ENCODE results near the gene SCFD2. TPM values are rescaled to one million over a fixed set of nuclear protein-coding genes. Genes with fewer than 3 reads are reported as not detected.

SCFD2 gene
- polyA plus RNA-seq, 2 of the 4 experiments (the other 2 are of a cell fraction), result 7.6 to 10.8 TPM

DNA sequence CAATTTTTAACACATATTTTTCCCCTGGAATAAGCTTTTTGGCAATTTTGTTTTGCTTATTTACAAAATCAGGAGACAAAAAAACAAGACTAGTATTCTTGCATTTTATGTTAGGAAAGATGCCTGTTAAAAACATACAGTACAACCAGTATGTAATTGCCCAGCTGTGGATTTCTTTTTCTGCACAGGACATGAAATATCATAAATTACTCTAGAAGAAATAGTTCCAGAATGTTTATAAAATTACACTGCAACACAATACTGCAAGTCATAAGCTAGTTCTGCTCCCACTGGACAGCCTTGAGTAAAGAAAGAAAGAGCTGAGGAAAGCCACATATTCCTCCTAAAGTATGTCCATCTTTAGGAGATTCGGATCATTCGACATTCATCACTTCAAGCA lies 133.5 kb downstream of the SCFD2 start:
- no peak for FAIRE-seq
- CTCF ChIA-PET, result no interaction called here
- no peak for TF ChIP-seq ESRRA (IDR thresholded peaks at IDR 0.05; ENCODE audit: borderline replicate concordance, low read length)
- TF ChIP-seq HOXB13 (CRISPR knock-in tag; IDR thresholded peaks at IDR 0.05; ENCODE audit: low read depth), result no peak
- TF ChIP-seq, protein P1, sequence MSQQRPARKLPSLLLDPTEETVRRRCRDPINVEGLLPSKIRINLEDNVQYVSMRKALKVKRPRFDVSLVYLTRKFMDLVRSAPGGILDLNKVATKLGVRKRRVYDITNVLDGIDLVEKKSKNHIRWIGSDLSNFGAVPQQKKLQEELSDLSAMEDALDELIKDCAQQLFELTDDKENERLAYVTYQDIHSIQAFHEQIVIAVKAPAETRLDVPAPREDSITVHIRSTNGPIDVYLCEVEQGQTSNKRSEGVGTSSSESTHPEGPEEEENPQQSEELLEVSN (IDR thresholded peaks at IDR 0.05; ENCODE audit: borderline replicate concordance, low read depth), result no peak
- TF ChIP-seq, protein P2, sequence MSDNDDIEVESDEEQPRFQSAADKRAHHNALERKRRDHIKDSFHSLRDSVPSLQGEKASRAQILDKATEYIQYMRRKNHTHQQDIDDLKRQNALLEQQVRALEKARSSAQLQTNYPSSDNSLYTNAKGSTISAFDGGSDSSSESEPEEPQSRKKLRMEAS (IDR thresholded peaks at IDR 0.05), result no peak
- TF ChIP-seq TP53 (CRISPR knock-in tag; IDR thresholded peaks at IDR 0.05), result no peak
- TF ChIP-seq POLR2A (IDR thresholded peaks at IDR 0.05; ENCODE audit: low read length), result no peak
- no peak for TF ChIP-seq FOXS1 (CRISPR knock-in tag; IDR thresholded peaks at IDR 0.05)

DNA sequence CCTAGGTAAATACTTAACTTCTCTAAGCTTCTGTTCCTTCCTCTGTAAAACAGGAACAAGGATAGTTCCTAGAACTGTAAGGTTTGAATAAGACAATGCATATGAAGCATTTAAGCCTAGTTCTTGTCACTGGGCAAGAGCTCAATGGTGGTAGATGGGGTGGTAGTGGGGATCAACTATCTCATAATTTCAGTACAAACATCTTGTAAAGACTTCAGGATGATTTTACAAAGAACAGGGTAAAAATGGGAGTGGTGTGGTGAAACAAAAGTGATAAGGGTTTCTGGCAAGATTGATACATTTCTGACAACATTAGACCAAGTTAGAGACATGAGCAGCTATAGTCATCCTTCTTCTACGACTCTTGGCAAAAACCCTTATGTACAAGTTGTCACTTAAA lies 137.8 kb downstream of the SCFD2 start:
- no peak overlapping the region for H3K4me3 ChIP-seq
- no peak for FAIRE-seq
- DNase-seq (ENCODE audit: low read depth in 1 of 2, low spot score in 1 of 2), result no peak
- H3K4me1 ChIP-seq, result no peaks in the 10 kb centered on the region
- no peak for ATAC-seq
- 78% methylated on average over 1 of the region's 1 CpG for WGBS (ENCODE audit: missing lambda C conversion rate)
- ChIA-PET CTCF (no interaction called here), POLR2A (no interaction called here)
- H3K9me3 ChIP-seq, result no peaks in the 10 kb centered on the region
- no peak overlapping the region for H3K27ac ChIP-seq
- TF ChIP-seq NR3C1 (IDR thresholded peaks at IDR 0.05) (no peak), NPAS2 (CRISPR knock-in tag; IDR thresholded peaks at IDR 0.05; ENCODE audit: borderline replicate concordance) (no peak)
- TF ChIP-seq, protein P3, sequence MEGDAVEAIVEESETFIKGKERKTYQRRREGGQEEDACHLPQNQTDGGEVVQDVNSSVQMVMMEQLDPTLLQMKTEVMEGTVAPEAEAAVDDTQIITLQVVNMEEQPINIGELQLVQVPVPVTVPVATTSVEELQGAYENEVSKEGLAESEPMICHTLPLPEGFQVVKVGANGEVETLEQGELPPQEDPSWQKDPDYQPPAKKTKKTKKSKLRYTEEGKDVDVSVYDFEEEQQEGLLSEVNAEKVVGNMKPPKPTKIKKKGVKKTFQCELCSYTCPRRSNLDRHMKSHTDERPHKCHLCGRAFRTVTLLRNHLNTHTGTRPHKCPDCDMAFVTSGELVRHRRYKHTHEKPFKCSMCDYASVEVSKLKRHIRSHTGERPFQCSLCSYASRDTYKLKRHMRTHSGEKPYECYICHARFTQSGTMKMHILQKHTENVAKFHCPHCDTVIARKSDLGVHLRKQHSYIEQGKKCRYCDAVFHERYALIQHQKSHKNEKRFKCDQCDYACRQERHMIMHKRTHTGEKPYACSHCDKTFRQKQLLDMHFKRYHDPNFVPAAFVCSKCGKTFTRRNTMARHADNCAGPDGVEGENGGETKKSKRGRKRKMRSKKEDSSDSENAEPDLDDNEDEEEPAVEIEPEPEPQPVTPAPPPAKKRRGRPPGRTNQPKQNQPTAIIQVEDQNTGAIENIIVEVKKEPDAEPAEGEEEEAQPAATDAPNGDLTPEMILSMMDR (IDR thresholded peaks at IDR 0.05), result no peak
- TF ChIP-seq, protein P4, sequence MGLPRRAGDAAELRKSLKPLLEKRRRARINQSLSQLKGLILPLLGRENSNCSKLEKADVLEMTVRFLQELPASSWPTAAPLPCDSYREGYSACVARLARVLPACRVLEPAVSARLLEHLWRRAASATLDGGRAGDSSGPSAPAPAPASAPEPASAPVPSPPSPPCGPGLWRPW (IDR thresholded peaks at IDR 0.05), result no peak
- TF ChIP-seq, protein P5, sequence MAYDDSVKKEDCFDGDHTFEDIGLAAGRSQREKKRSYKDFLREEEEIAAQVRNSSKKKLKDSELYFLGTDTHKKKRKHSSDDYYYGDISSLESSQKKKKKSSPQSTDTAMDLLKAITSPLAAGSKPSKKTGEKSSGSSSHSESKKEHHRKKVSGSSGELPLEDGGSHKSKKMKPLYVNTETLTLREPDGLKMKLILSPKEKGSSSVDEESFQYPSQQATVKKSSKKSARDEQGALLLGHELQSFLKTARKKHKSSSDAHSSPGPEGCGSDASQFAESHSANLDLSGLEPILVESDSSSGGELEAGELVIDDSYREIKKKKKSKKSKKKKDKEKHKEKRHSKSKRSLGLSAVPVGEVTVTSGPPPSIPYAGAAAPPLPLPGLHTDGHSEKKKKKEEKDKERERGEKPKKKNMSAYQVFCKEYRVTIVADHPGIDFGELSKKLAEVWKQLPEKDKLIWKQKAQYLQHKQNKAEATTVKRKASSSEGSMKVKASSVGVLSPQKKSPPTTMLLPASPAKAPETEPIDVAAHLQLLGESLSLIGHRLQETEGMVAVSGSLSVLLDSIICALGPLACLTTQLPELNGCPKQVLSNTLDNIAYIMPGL (CRISPR knock-in tag; IDR thresholded peaks at IDR 0.05; ENCODE audit: borderline replicate concordance), result no peak
- TF ChIP-seq, protein P6, sequence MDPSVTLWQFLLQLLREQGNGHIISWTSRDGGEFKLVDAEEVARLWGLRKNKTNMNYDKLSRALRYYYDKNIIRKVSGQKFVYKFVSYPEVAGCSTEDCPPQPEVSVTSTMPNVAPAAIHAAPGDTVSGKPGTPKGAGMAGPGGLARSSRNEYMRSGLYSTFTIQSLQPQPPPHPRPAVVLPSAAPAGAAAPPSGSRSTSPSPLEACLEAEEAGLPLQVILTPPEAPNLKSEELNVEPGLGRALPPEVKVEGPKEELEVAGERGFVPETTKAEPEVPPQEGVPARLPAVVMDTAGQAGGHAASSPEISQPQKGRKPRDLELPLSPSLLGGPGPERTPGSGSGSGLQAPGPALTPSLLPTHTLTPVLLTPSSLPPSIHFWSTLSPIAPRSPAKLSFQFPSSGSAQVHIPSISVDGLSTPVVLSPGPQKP (IDR thresholded peaks at IDR 0.05; ENCODE audit: low read depth, low read length), result no peak
- H3K4me2 ChIP-seq, result no peak overlapping the region

More for the DNA sequence above, 133.5 kb downstream of the SCFD2 start:
- no peak overlapping the region for H3K4me2 ChIP-seq
- no peak overlapping the region for H3K4me3 ChIP-seq
- POLR2A ChIA-PET, result no interaction called here
- no peaks in the 10 kb centered on the region for H3K4me1 ChIP-seq
- ATAC-seq (no peak), DNase-seq (ENCODE audit: low read depth in 1 of 2, low spot score in 1 of 2) (no peak)
- H3K27ac ChIP-seq, result no peak overlapping the region
- no peaks in the 10 kb centered on the region for H3K9me3 ChIP-seq
- WGBS (ENCODE audit: missing lambda C conversion rate), result 97% methylated on average over 2 of the region's 2 CpGs

DNA sequence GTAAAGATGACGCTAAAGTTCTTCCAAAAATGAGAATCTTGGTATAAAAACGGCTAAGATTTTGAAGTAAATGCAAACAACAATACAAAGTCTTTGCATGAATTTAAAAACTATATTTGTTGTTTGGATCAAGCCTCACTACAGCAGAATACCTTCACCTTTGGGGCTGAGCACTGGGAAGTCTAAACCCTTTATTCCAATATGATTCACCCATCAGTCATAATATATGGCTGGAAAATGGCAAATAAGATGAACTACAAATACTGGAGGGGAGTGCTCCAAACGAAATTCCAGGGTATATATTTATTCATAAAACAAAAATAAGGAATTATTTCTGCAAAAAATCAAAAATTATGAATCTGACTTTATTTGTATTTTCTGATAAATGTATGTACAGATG lies 138.4 kb downstream of the SCFD2 start:
- 62% methylated on average over 3 of the region's 3 CpGs for WGBS (ENCODE audit: missing lambda C conversion rate)
- POLR2A ChIA-PET, result no interaction called here
- Histone ChIP-seq H3K27ac (no peak overlapping the region), H3K4me2 (no peak overlapping the region), H3K4me3 (no peak overlapping the region), H3K4me1 (no peaks in the 10 kb centered on the region), H3K9me3 (no peaks in the 10 kb centered on the region)
- FAIRE-seq (no peak), ATAC-seq (no peak), DNase-seq (ENCODE audit: low read depth in 1 of 2, low spot score in 1 of 2) (no peak)
- CTCF ChIA-PET, result no interaction called here
- TF ChIP-seq CHD4 (IDR thresholded peaks at IDR 0.05; ENCODE audit: borderline replicate concordance) (no peak), EHF (CRISPR knock-in tag; IDR thresholded peaks at IDR 0.05) (no peak), NR3C1 (IDR thresholded peaks at IDR 0.05) (no peak), NPAS2 (CRISPR knock-in tag; IDR thresholded peaks at IDR 0.05; ENCODE audit: borderline replicate concordance) (no peak), CEBPB (IDR thresholded peaks at IDR 0.05) (no peak), KDM1A (IDR thresholded peaks at IDR 0.05; ENCODE audit: low read depth) (no peak), HEYL (CRISPR knock-in tag; IDR thresholded peaks at IDR 0.05) (no peak), ZSCAN20 (CRISPR knock-in tag; IDR thresholded peaks at IDR 0.05) (no peak)
- TF ChIP-seq, protein P7, sequence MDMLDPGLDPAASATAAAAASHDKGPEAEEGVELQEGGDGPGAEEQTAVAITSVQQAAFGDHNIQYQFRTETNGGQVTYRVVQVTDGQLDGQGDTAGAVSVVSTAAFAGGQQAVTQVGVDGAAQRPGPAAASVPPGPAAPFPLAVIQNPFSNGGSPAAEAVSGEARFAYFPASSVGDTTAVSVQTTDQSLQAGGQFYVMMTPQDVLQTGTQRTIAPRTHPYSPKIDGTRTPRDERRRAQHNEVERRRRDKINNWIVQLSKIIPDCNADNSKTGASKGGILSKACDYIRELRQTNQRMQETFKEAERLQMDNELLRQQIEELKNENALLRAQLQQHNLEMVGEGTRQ (IDR thresholded peaks at IDR 0.05), result no peak
- TF ChIP-seq, protein P1 (IDR thresholded peaks at IDR 0.05; ENCODE audit: borderline replicate concordance, low read depth), result no peak
